Uterus (tissue), 2 donors: ENCODE measurements around the gene EPHA2.

ENCODE experiments used
- POLR2A ChIP-seq, 2 donors: fragments of 450-650 bp; IDR thresholded peaks; one replicate each; pipeline ENCODE4 v1.6.1; 2016; ENCODE audit warnings: antibody characterized with exemption in 2 of 2, mild to moderate bottlenecking in 1 of 2, moderate library complexity in 1 of 2
- TF ChIP-seq, protein P1 (sequence below), 4 experiments: fragments of 200-600 bp in 2 of 4; fragments of 450-650 bp in 2 of 4; sonication (generic) in 2 of 4; IDR thresholded peaks; one replicate each; pipeline ENCODE4 v1.5.1; 2016 to 2019; ENCODE audit warnings: antibody characterized with exemption in 4 of 4, mild to moderate bottlenecking in 2 of 4, moderate library complexity in 1 of 4

DNA sequence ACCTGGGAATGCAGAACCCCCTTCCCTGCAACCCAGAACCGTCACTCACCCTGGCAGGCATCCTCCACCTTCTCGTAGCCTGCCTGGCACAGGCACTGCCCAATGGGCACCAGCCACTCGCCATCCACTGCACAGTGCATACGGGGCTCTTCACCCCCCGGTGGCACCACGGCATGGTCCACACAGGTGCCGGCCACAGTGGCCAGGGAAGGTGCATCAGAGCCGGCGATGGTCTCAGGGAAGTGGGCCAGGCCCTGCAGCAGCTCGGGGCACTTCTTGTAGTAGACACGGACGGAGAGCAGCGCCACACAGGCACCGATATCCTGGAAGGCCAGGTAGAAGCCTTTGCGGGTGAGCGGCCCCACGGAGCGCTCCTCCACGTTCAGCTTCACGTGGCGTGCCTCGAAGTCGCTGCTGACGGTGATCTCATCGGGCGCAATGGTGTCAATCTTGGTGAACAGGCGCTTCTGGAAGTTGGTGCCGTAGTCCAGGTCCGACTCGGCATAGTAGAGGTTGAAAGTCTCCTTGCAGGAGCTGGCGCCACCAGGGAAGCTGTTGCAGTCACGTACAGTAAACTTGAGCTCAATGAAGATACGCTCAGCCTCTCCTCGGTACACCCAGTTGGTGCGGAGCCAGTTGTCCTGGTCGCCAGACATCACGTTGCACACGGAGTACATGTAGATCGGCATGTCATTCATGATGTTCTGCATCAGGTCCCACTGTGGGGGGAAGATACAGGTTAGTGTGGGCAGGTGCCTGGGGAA lies 7.4 kb downstream of the EPHA2 start:
- TF ChIP-seq, protein P1, sequence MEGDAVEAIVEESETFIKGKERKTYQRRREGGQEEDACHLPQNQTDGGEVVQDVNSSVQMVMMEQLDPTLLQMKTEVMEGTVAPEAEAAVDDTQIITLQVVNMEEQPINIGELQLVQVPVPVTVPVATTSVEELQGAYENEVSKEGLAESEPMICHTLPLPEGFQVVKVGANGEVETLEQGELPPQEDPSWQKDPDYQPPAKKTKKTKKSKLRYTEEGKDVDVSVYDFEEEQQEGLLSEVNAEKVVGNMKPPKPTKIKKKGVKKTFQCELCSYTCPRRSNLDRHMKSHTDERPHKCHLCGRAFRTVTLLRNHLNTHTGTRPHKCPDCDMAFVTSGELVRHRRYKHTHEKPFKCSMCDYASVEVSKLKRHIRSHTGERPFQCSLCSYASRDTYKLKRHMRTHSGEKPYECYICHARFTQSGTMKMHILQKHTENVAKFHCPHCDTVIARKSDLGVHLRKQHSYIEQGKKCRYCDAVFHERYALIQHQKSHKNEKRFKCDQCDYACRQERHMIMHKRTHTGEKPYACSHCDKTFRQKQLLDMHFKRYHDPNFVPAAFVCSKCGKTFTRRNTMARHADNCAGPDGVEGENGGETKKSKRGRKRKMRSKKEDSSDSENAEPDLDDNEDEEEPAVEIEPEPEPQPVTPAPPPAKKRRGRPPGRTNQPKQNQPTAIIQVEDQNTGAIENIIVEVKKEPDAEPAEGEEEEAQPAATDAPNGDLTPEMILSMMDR (IDR thresholded peaks at IDR 0.05) = no peak
- TF ChIP-seq POLR2A (IDR thresholded peaks at IDR 0.05) = no peak
